PC-3 (cell line): ENCODE results near the gene PKLR.

Experiments used
- EZH2phosphoT487 ChIP-seq: fragments of 300-600 bp; sonication (generic); IDR thresholded peaks from 2 replicates; pipeline ENCODE4 v1.6.1; 2018; ENCODE audit warnings: mild to moderate bottlenecking, antibody characterized with exemption, low read length, borderline replicate concordance
- TF ChIP-seq, protein P1 (sequence below): fragments of 300-600 bp; sonication (generic); conservative IDR thresholded peaks from 2 replicates; pipeline ENCODE4 v1.5.1; 2017; ENCODE audit warnings: antibody characterized with exemption, low read depth, mild to moderate bottlenecking, low read length

DNA sequence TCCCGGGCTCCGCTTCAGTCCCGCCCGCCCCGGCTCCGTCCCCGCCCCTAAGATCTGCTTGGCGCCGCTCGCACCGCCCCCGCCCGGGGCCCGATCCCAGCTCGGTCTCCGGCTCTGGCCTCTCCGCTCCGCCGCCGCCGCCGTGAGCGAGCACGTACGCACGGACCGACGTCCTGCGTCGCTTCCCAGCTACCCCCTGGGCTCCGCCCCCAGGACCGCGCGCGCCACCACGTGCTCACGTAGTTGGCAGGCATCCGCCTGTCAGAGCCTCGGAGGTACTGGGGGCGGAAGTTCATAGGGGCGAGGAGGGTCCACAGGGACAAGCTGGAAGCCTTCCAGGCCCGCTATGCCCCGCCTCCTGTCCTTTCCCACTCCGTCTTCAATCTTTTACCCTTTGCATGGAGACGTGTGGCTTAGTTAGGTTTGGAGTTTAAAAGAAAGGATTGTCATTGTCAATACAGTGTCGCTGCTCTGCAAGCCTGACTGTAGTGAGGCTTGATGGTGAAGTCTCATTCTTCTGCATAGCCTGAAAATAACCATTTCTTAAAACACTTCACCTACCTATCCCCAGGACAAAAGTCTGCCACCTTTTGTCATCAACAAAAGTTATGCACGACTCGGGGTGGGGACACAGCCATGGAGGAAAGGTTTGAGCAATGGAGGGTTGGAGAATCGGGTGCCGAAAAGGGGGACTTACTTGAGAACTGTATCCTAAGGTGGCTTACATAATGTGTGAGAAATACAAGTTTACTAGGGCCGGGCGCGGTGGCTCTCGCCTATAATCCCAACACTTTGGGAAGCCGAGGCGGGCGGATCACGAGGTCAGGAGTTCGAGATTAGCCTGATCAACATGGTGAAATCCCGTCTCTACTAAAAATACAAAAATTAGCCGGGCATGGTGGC is 27.6 kb downstream of the PKLR start, which contains the start of gene CLK2:
- TF ChIP-seq EZH2phosphoT487: no peak
- TF ChIP-seq, protein P1, sequence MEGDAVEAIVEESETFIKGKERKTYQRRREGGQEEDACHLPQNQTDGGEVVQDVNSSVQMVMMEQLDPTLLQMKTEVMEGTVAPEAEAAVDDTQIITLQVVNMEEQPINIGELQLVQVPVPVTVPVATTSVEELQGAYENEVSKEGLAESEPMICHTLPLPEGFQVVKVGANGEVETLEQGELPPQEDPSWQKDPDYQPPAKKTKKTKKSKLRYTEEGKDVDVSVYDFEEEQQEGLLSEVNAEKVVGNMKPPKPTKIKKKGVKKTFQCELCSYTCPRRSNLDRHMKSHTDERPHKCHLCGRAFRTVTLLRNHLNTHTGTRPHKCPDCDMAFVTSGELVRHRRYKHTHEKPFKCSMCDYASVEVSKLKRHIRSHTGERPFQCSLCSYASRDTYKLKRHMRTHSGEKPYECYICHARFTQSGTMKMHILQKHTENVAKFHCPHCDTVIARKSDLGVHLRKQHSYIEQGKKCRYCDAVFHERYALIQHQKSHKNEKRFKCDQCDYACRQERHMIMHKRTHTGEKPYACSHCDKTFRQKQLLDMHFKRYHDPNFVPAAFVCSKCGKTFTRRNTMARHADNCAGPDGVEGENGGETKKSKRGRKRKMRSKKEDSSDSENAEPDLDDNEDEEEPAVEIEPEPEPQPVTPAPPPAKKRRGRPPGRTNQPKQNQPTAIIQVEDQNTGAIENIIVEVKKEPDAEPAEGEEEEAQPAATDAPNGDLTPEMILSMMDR: no peak
